GM19240 (cell line): ENCODE results near the gene MEAK7.

Experiments
- DNase-seq: peaks from one replicate; pipeline ENCODE4 v3.0.0; 2011; ENCODE audit warnings: low spot score; ENCODE audit not compliant: insufficient read length

MEAK7 gene

DNA sequence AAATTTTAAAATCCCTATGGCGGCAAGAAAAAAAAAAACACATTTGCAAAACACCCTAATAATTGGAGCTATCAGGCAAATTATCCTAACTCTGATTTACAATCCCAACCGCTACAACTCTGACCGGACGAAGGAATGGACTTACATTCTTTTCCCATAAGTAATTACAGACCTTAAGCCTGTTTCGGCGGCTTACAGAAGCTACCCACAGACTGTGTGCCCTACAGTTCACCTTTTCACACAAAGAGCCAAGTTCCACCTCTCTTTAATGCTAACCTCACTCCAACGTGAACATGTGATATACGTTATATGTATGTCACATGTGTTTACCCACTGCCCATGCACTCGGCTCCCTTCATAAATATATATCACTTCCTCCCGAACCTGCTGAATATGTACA, 8.7 kb upstream of the MEAK7 start:
- no peak for DNase-seq

DNA sequence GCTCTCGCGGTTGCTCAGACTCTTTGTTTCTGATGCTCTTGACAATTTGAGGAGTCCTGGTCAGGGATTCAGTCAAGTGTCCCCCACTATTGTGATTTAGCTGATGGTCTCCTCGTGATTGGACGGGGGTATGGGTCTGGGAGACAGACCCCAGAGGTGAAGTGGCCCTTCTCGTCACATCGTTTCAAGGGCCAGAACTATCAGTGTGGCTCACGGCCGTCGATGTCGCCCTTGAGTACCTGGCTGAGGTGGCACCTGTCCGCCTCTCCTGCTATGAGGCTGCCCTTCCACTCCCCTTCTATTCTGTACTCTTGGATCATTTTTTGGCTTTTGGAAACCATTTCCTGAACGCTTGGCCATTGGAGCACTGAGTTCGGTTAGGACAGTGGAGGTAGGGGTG, 7.4 kb upstream of the MEAK7 start:
- DNase-seq: no peak

DNA sequence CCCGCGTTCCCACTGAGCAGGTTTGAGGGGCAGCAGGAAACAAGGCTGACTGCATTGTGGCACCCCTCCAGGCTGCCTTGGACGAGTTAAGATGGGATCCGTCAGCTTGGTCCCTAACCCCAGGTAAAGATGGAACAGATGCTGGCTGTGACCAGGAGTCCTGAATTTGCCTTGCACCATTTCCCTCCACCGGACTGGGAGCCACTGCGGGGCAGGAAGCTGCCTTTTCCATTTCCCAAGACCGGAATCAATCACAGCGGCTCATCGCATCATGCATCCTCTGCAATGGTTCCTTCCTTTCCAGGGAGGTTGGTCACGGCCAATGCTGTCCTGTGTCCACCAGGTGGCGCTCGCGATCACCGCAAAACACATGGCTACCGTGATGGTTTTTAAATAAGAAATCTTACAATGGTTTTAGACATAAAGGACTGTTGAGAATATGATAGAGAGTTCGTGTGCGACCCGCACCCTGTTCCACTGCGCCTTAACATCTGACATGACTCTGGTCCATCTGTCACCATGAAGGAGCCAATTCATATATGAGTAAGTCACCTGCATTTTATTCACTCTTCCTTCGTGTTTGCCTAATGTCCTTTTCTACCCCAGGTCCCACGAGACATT, 6.8 kb upstream of the MEAK7 start:
- no peak for DNase-seq

DNA sequence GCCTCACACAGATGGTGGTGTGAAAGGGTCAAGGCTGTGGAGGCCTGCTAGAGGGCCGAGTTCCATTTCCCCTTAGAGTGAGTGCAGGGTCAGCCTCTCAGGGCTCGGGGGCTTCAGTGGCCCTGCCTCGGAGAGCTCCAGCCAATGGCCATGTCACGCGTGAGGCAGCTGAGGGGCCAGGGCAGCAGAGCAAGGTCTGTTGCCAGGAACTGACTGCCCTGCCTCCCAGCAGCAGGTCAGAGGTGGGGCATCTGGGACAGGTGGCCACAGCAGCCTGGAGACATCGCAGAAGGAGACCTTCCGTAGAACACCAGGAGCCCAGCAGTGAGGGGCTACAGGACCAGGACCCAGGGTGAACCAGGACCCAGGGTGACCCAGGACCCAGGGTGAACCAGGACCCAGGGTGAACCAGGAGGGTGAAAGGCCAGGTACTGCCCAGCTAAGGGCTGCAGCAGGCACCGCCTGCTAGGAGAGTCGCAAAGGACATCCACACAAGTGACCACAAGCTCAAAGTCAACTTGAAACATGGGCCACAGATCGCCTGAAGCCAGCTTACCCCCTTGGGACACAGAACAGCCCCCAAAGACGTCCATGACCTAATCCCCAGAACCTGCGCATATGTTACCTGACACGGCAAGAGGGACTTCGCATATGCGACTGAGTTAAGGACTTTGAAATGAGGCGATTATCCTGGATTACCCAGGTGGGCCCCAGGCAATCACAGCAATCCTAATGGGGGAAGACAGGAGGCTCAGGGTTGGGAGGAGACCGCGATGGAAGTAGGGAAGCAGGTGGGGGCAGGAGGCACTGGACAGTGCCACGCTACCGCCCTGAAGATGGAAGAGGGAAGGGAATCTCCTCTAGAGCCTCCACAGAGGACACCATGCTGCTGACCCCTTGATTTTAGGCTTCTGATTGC, 4.8 kb upstream of the MEAK7 start:
- no peak for DNase-seq

DNA sequence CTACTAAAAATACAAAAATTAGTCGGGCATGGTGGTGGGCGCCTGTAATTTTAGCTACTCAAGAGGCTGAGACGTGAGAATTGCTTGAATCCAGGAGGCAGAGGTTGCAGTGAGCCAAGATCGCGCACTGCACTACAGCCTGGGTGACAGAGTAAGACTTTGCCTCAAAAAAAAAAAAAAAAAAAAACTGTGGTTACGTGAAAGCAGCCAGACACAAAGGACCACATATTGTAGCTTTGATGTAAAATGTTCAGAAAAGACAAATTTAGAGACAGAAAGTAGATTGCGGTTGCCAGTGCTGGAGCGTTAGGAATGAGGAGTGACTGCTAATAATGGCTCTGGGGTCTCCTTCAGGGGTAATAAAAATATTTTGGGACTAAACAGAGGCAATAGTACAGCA, 4.0 kb upstream of the MEAK7 start:
- no peak for DNase-seq

DNA sequence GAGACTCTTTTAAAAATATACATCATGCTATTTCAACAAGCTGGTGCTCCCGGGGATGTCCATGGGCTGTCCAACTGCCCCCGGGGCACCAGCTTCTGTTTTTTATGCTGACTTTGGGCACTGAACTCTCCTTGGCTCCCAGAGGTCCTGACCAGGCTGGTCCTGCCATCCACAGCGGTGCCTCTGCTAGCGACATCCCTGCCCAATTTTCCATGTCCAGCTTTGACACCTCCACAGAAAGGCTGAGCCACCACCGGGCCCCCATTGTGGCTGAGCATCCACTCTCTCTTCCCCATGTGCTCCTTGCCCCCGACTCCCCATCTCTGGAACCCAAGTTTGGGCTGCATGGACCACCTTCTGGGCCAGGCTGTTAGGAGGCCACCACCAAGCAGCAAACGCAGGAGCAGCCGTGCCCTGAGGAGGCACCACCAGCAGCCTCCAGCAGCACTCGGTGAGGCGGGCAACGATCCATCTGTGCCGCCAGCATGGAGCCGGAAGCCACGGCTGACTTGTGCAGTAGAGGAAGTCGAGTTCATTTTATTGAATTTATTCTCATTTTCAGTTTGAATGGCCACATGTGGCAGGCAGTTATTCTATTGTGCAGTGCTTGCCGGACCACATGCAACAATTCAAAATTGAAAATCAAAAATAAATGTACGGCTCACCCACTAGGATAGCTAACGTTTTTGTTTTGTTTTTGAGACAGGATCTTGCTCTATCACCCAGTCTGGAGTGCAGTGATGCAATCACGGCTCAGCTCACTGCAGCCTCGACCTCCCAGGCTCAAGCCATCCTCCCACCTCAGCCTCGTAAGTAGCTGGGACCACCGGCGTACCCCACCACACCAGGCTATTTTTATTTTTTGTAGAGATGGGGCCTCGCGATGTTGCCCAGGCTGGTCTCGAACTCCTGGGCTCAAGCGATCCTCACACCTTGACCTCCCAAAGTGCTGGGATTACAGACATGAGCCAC, 2.8 kb upstream of the MEAK7 start:
- DNase-seq: no peak

DNA sequence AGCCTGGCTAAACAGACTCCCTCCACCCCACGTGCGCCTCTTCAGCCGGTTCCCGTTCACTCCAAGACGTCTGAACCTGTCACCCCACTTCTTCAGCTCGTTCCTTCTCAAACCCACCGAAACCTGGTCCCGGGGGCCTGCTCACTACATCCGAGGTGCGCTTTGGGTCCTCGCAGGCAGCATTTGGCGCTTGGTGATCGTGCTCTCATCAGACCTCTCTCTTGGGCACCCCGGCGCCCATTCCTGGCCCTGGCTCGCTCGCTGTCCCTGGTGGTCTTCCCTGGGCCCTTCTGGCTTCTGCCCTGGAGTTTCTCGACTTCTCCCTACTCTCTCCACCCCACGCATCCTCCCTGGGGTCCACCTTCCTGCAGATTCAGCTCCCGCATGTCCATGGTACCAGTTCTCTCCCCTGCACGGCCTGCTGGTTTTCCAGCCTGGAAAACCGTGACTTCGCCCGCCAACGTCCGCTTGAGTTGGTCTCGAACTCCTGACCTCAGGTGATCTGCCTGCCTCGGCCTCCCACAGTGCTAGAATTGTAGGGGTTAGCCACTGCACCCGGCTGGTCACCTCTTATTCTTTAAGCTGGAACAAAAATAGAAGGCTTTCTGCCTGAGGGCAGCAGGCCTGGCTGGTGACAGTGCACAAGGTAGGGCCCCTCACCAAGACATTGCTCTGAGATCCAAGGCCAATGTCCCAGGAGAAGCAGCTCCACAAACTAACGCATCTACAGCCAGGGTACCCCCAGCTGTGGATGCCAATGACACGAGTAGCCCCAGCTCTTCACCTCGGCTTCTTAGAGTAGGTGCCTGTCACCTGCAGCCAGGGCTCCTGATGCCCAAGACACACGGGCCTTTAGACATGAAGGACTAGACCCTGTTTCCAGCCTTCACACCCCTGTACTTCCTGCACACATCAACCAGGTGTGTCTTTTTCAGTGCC, 1.1 kb upstream of the MEAK7 start:
- no peak for DNase-seq

DNA sequence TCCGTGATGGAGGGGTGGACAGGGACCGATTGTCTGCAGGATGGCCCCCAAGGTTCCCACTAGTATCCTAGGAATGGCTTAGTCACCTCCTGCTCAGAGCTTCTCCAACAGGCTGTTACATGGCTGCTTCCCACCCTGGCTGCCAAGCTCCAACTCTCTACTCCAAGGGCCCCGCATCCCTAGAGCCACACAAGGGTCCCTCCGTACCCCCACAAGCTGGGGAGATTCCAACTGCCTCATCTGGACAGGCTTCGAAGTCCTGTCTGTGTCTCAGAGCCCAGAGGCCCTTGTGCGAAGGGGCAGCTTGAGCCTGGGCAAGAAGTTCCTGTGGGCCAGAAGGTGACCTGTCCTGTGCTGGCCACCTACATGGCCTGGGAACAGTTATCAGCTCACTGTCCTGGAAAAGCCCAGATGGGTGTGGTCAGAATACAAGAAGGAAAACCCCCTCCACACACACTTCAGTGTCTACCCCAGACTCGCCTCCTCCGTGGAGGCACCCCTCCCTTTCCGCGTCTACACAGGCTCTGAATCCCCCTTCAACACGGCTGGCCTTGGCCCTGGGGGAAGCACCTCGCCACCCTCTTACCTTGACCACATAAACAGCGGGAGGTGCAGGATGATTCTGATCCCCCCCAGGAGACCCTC, 586 bp downstream of the MEAK7 start:
- DNase-seq: no peak

DNA sequence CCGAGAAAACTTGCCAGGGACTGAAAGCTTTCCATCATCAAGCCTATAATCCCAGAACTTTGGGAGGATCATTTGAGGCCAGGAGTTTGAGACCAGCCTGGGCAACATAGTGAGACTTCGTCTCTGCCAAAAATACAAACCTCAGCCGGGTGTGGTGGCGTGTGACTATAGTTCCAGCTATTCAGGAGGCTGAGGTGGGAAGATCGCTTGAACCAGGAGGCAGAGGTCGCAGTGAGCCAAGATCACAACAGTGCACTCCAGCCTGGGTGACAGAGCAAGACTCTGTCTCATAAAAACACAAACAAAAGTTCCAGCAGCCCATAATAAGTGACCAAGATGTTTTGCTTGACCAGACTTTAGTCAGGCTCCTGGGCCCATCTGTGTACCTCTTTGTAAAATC, 1.9 kb downstream of the MEAK7 start:
- no peak for DNase-seq

DNA sequence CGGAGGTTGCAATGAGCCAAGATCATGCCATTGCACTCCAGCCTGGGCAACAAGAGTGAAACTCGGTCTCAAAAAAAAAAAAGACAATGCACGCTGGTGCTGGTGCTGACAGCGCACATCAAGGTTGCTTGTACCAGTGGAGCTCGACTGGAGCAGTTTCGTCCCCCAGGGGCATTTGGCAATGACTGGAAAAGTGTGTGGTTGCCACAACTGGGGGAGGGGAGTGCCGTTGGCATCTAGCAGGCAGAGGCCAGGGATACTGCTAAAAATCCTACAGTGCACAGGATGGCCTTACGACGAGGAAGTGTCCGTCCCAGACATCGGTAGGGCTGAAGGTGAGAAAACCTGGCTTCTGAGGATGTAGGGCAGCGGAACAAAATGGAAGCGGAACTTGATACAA, 2.4 kb downstream of the MEAK7 start:
- no peak for DNase-seq

DNA sequence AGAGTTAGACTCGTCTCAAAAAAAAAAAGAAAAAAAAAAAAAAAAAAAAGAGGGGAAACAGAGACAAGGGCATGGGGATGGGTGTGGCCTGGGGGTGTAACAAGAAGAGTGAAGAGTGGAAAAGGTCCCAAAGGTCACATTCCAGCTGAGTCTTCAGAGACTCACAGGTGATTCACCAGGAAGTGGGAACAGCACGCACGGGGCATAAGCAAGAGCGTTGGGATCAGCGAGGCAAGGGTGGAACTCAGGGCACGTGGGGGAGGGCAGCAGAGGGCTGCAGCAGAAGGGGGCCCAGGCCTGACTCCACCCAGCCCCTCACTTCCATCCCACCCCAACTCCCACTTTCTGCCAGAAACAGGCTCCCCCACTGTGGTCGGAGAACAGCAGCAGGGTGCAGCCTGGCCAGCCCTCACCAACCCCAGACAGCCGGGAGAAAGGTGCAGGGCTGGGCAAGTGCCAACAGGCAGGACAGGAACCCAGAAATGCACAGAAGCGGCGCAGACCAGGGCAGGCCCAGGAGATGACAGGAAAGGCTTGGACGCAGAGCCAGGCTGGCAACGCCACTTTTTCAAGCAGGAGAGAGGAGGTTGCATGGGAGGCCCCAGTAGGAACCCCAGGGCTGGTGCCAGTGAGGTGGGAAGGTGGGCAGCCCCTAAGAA, 3.3 kb downstream of the MEAK7 start:
- no peak for DNase-seq

DNA sequence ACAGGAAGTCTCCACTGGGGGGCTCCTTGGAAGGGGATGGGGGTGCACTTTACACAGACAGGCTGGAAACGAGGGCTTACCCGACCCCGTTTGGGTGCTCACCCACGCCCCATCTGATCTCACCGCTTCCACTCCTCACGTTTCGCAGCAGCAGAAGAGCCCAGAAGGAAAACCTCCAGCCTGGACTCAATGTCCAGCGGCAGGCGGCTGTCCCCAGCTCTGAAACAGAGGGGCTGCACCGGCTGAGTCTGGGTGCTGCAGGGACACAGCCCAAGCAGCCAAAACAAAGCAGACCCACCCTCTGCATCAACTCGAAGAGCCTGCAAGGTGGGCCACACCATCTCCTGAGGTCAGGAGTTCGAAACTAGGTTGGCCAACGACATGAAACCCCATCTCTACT, 3.9 kb downstream of the MEAK7 start:
- no peak for DNase-seq

DNA sequence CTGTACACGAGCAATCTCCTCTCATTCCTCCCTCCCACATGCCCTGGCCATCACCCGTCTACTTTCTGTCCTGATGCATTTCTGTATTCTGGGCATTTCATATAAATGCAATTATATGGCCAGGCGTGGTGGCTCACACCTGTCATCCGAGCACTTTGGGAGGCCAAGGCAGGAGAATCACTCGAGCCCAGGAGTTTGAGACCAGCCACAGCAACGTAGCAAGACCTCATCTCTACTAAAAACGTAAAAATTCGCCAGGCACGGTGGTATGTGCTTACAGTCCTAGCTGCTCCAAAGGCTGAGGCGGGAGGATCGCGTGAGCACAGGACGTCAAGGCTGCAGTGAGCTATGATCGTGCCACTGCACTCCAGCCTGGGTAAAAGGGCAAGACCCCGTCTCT, 4.8 kb downstream of the MEAK7 start:
- no peak for DNase-seq

DNA sequence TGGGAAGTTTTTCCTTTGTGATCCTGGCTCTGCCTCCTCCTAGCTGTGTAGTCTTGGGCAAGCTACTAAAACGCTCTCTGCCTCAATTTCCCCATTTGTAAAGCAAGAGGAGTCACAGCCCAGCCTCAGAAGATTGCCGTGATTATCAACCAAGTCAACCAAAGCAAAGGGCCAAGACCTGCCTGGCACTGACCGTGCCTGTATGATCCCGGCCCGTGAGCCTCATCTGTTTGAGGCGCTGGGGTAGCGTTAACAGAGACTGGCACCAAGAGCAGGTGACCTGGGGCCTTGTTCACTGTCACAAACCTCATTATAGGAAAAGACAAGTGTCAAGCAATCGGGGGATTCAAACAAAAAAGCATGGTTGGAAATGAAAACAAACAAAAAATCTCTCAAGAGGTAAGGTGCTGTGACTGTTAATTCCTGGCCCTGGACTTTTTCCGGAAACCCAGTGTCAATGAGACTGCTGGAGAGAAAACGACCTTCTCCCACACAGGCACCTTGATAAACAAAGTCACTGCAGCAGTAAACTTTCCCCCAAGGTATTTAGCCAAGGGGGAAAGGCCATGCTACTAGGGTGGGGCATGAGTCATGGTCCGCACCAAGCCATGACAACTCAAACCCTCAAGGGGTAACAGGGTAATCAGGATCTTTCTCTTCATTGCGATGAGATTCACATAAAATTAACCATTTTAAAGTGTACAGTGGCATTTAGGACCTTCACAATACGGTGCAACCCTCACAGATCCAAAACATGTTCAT, 5.4 kb downstream of the MEAK7 start:
- no peak for DNase-seq

DNA sequence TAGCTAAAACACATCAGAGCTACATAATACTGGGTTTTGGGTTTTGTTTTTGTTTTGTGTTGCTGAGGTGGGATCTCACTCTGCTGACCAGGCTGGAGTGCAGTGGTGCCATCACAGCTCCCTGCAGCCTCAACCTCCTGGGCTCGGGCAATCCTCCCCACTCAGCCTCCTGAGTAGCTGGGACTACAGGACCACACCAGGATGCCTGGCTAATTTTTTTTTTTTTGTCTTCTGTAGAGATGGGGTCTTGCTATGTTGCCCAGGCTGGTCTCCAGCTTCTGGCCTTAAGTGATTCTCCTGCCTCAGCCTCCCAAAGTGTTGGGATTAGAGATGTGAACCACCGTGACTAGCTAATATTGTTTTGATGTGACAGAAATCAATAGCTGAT, 6.2 kb downstream of the MEAK7 start:
- DNase-seq: no peak

DNA sequence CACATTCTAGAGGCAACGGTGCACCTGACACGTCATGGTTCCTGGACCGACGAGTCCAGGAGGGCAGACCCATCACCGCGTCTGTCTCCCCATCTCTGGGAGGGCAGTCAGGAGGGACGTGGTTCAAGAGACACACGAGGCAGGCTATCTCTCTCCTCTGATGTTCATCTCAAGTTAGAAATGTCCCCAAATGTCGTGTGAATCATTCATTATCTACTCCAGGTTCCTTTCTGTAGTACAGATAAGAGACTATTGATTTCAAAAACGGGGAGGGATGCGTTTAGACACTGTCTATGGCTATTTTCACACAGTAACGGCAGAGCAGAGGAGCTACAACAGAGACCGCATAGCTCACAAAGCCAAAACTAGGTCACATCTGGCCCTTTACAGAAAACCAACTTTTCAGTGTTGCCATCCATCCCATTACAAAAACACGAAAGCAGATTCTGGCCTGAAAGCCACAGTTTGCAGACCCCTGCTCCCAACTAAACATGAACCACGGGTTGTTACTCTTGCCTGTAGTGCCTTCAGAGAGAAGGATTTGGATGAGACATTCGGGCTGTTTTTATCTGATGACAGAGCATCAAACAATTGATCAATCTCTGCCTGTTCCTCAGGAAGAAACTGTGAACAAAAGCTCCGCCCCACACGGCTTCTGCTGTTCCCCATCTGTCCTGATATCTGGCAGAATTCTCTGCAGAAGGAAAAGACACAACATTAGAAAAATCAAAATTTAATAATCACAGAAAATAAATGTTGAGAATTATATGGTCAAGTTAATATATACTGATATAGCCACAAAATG, 6.8 kb downstream of the MEAK7 start:
- no peak for DNase-seq

DNA sequence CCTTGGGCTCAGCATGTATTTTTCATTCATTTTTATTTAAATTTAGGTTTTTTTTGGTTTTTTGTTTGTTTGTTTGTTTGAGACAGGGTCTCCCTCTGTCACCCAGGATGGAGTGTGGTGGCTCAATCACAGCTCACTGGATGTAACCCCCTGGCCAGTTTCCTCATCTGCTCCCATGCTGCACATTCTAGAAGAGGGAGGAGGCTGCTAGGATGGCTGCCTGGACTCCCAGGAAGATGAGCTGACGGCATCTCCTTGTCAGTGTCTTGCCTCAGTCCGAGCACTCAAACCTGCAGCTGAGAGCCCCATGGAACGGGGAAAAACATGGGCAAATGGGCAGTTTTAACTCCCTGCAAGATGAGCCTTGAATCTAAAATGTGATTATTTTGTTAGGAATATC, 7.5 kb downstream of the MEAK7 start:
- no peak for DNase-seq

DNA sequence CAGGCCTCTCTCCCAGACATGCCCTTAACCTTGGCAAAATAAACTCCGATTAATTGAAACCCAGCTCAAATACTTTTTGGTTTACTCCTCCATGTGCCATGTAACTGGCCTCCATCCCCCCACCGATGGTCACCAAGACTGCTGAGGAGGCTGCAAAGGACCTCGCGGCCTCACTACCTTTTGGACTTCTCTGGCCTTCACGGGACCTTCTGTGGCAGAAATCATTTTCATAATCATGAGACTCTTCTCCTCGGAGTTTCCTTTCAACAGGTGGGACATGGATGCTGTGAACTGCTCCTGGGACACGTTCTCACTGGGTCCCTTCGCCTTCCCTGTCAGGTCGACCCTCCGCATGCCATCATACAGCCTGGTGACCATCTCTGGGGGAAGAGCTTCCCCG, 9.0 kb downstream of the MEAK7 start:
- DNase-seq: no peak
